ENCODE data around the gene RUFY1.
"Not testable (repeated sequence)": the region's sequence is repeated elsewhere in the genome, so short reads cannot be mapped to it uniquely, and the experiment has no call there.

RUFY1 gene

DNA sequence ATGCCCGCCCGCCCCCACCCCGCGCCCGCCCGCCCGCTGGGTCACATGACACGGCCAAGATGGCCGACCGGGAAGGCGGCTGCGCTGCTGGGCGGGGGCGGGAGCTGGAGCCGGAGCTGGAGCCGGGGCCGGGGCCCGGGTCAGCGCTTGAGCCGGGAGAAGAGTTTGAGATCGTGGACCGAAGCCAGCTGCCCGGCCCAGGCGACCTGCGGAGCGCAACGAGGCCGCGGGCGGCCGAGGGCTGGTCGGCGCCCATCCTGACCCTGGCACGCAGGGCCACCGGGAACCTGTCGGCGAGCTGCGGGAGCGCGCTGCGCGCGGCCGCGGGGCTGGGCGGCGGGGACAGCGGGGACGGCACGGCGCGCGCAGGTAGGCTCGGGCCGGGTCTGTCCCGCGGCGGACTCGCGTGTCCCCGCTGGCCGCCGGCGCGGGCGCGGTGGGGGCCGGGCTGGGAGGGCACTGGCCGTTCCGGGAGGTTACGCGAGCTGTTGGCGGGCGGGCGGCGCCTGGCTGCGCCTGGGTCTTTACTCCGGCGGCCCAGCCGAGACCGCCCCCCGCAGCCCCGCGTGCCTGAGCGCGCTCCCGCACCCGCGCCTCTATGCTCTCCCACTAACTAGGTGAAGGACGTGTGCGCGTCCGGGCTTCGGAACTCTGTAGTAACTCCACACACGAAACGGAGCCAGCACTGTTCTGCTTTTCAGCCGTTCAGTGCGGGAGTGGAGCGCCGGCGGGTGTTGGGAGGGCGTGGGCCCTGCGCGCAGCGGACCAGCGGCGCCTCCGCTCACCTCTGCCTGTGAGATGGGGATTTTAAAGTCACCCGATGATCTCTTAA, at the start of gene RUFY1:
RUFY1 (plus strand) TSS at position 44 of the 832 bp plus-strand sequence; CDS start at position 60, 16 bp downstream.
- H3K4me3 Mint-ChIP-seq: peak within 1 kb of the TSS; percentile 96 to 100
- ATAC-seq (replicated peaks): peak; percentile 78 to 85
- peaks cover 23 to 52% of the 10 kb centered on the region in 2 donors for H3K4me1 Mint-ChIP-seq
- DNase-seq: peak; percentile 81
- peak within 1 kb of the TSS; percentile 100 for H3K27ac Mint-ChIP-seq
- H3K36me3 Mint-ChIP-seq: peaks cover 8 to 21% of the 10 kb centered on the region in 2 donors
- H3K9me3 Mint-ChIP-seq: no peaks in the 10 kb centered on the region
- no peaks in the 10 kb centered on the region for H3K27me3 Mint-ChIP-seq

DNA sequence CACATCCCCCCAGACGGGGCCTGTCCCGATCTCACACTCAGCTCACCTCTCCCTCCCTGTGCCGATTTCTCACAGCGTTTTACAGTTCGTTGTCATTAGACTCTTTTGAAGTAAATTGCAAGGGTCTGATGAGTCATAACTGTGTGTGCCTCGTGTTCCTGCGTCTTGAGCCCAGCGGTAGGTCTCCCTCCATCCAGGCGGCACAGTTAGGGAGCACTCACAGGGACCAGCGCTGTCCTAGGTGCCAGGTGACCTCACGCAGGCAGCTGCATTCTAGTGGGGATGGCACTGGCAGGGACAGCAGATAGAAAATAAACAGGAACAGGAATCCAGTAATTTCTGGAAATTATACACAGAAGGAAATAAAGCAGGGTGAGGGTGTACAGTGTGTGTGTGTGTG, 48.4 kb upstream of the RUFY1 start:
- not testable (repeated sequence) for H3K4me3 Mint-ChIP-seq, H3K4me1 Mint-ChIP-seq

GRCh38 chr5:179502420-179502819, 47.9 kb upstream of the RUFY1 start:
- H3K36me3 Mint-ChIP-seq; DNase-seq; H3K4me3 Mint-ChIP-seq; H3K27me3 Mint-ChIP-seq; H3K27ac Mint-ChIP-seq; H3K9me3 Mint-ChIP-seq; H3K4me1 Mint-ChIP-seq; ATAC-seq (replicated peaks): not testable (repeated sequence)

More for the DNA sequence above, 48.4 kb upstream of the RUFY1 start:
- H3K27me3 Mint-ChIP-seq; H3K27ac Mint-ChIP-seq; DNase-seq; H3K9me3 Mint-ChIP-seq; ATAC-seq (replicated peaks); H3K36me3 Mint-ChIP-seq: not testable (repeated sequence)

- Mint-ChIP-seq H3K27ac (no peak overlapping the region), H3K4me3 (no peak overlapping the region), H3K4me1 (peaks cover 2 to 15% of the 10 kb centered on the region in 2 donors), H3K9me3 (peaks cover 5 to 6% of the 10 kb centered on the region in 2 donors), H3K36me3 (peaks cover 0 to 2% of the 10 kb centered on the region in 2 donors), H3K27me3 (no peaks in the 10 kb centered on the region)
- DNase-seq: no peak
- ATAC-seq (replicated peaks): no peak
These were observed 46.2 kb upstream of the RUFY1 start for GRCh38 chr5:179504191-179504590.

GRCh38 chr5:179504600-179505396, 45.6 kb upstream of the RUFY1 start:
- no peak for DNase-seq
- no peaks in the 10 kb centered on the region for H3K27me3 Mint-ChIP-seq
- no peak overlapping the region for H3K4me3 Mint-ChIP-seq
- no peak for ATAC-seq (replicated peaks)
- H3K4me1 Mint-ChIP-seq: peaks cover 5 to 21% of the 10 kb centered on the region in 2 donors
- H3K9me3 Mint-ChIP-seq: peaks cover 5 to 6% of the 10 kb centered on the region in 2 donors
- no peak overlapping the region for H3K27ac Mint-ChIP-seq
- H3K36me3 Mint-ChIP-seq: peaks cover 0 to 2% of the 10 kb centered on the region in 2 donors

GRCh38 chr5:179505636-179506261, 44.6 kb upstream of the RUFY1 start:
- Mint-ChIP-seq H3K9me3 (peaks cover 0 to 1% of the 10 kb centered on the region in 2 donors), H3K4me3 (no peak overlapping the region), H3K27me3 (no peaks in the 10 kb centered on the region), H3K36me3 (peaks cover 0 to 2% of the 10 kb centered on the region in 2 donors), H3K27ac (no peak overlapping the region), H3K4me1 (peaks cover 5 to 25% of the 10 kb centered on the region in 2 donors)
- DNase-seq (no peak), ATAC-seq (replicated peaks) (no peak)

- Mint-ChIP-seq H3K4me3 (no peak overlapping the region), H3K27me3 (no peaks in the 10 kb centered on the region), H3K9me3 (no peaks in the 10 kb centered on the region), H3K27ac (no peak overlapping the region), H3K36me3 (no peaks in the 10 kb centered on the region), H3K4me1 (peaks cover 5 to 25% of the 10 kb centered on the region in 2 donors)
- ATAC-seq (replicated peaks) (peak; percentile 56 to 60), DNase-seq (no peak)
These were observed 41.1 kb upstream of the RUFY1 start for GRCh38 chr5:179509239-179509638.

GRCh38 chr5:179509845-179510244, 40.5 kb upstream of the RUFY1 start:
- DNase-seq (no peak), ATAC-seq (replicated peaks) (no peak)
- peaks cover 5 to 25% of the 10 kb centered on the region in 2 donors for H3K4me1 Mint-ChIP-seq
- no peak overlapping the region for H3K4me3 Mint-ChIP-seq
- H3K27me3 Mint-ChIP-seq: no peaks in the 10 kb centered on the region
- H3K27ac Mint-ChIP-seq: peak overlapping the region; percentile 39
- no peaks in the 10 kb centered on the region for H3K36me3 Mint-ChIP-seq
- H3K9me3 Mint-ChIP-seq: no peaks in the 10 kb centered on the region

GRCh38 chr5:179512452-179513000, 37.8 kb upstream of the RUFY1 start:
- Mint-ChIP-seq H3K27me3 (peaks cover 4 to 5% of the 10 kb centered on the region in 2 donors), H3K4me1 (peaks cover 5 to 24% of the 10 kb centered on the region in 2 donors), H3K27ac (no peak overlapping the region), H3K9me3 (no peaks in the 10 kb centered on the region), H3K4me3 (no peak overlapping the region), H3K36me3 (no peaks in the 10 kb centered on the region)
- ATAC-seq (replicated peaks) (no peak), DNase-seq (no peak)

DNA sequence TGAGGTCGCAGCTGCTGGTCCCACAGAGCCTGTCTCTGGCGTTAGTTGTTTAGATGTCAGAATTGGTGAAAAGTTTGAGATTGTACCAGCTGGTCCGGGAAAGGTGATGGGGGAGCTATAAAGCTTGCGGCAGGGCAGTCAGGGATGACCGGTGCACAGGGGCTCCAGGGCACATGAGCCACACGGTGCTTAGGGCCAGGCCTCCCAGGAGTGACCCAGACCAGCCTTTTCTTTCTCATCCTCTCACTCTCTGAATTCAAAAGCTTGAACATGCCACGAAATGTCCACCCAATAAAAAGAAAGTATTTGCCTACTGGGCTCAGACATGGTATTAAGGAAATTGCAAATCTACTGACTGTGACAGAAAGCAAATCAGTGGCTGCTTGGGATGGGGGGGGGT, 34.9 kb upstream of the RUFY1 start:
- H3K27ac Mint-ChIP-seq; H3K4me1 Mint-ChIP-seq; ATAC-seq (replicated peaks); H3K27me3 Mint-ChIP-seq; DNase-seq; H3K36me3 Mint-ChIP-seq; H3K9me3 Mint-ChIP-seq; H3K4me3 Mint-ChIP-seq: not testable (repeated sequence)

DNA sequence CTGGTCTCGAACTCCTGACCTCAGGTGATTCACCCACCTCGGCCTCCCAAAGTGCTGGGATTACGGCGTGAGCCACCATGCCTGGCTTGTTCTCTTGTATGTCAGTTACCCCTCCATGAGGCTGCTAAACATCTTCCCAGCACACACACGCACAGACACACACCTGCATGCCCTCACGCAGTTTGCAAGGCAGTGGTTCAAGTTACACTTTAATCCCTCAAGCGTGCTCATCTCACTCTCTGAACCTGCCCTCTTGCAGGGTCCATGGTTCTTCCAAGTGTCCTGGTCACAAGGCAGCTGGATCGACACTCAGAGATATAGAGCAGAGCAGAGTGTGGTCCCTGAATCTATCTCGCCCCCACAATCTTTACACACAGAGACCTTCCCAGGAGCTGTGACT, 34.1 kb upstream of the RUFY1 start:
- Mint-ChIP-seq H3K9me3 (peaks cover 0 to 2% of the 10 kb centered on the region in 2 donors), H3K4me3 (no peak overlapping the region), H3K4me1 (no peaks in the 10 kb centered on the region), H3K27ac (no peak overlapping the region), H3K27me3 (peaks cover 4 to 5% of the 10 kb centered on the region in 2 donors), H3K36me3 (no peaks in the 10 kb centered on the region)
- no peak for ATAC-seq (replicated peaks)
- DNase-seq: no peak

- H3K27ac Mint-ChIP-seq; H3K4me3 Mint-ChIP-seq; H3K4me1 Mint-ChIP-seq; ATAC-seq (replicated peaks); DNase-seq; H3K9me3 Mint-ChIP-seq; H3K36me3 Mint-ChIP-seq; H3K27me3 Mint-ChIP-seq: not testable (repeated sequence)
These were observed 32.6 kb upstream of the RUFY1 start for GRCh38 chr5:179517746-179518145.

DNA sequence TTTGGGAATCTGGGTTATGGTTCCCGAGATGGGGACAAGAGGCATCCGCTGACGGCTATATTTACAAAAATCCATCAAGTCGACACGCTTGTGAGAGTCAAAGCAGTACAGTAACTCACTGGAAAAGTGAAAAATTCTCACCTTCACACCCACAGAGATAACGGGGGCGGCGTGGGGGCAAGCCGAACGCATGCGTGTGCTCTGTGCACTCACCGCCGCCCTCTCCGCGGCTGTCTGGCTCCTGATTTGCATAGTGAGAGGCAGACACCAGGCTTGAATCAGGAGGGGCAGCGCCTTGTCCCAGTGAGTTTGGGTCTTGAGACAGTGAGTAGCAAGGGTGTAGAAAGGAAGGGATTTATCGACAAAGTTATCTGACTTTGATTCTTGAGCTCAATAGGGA, 32.0 kb upstream of the RUFY1 start:
- not testable (repeated sequence) for H3K27me3 Mint-ChIP-seq, H3K36me3 Mint-ChIP-seq, H3K27ac Mint-ChIP-seq, H3K4me1 Mint-ChIP-seq, DNase-seq, H3K9me3 Mint-ChIP-seq, H3K4me3 Mint-ChIP-seq
- peak in 1 of 2 donors; percentile 22 for ATAC-seq (replicated peaks)

DNA sequence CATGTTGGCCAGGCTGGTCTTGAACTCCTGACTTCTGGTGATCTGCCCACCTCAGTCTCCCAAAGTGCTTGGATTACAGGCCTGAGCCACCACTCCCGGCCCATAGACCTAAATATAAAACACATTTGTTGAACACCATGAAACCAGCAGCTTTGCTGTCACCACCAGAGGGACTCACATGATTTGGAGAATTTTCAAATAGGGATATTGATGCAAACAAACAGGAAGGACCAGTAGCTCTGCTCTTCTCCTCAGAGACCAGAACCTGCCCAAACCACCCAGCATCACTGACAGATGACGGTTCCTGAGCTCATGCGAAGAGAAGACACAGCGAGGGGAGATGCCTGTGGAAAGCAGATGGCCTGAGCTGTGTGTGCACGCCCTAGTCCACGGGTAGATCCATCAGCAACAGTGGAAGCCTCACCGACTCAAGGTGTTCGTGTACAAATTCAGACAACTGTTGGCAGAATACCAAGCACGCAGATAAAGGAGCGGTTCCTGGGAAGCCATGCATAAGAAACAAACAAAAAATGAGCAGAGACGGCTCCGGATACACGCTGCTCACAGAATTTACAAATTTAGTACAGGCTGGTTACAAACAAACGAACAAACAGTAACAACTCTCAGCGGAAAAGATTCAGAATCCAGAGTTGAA, 30.8 kb upstream of the RUFY1 start:
- not testable (repeated sequence) for H3K4me3 Mint-ChIP-seq; ATAC-seq (replicated peaks); H3K27me3 Mint-ChIP-seq; H3K9me3 Mint-ChIP-seq; H3K27ac Mint-ChIP-seq; DNase-seq; H3K36me3 Mint-ChIP-seq; H3K4me1 Mint-ChIP-seq
